Measurements from ENCODE around the gene TLR8. TPM values are rescaled to one million over a fixed set of nuclear protein-coding genes. Genes with fewer than 3 reads are reported as not detected.
A peak's percentile ranks its signal among the peaks of the same experiment; 100 is the strongest.

The TLR8 gene
- total RNA-seq, 1 experiment from 2014 or later: not detected

- in situ Hi-C loops (cut with HindIII; ENCODE audit: low sequenced_read_pairs): no loop called here
- DNase-seq (ENCODE audit: low spot score): peak; percentile 8
Measured at GRCh38 chrX:12894074-12895030, 12.1 kb upstream of the TLR8 start.

DNA sequence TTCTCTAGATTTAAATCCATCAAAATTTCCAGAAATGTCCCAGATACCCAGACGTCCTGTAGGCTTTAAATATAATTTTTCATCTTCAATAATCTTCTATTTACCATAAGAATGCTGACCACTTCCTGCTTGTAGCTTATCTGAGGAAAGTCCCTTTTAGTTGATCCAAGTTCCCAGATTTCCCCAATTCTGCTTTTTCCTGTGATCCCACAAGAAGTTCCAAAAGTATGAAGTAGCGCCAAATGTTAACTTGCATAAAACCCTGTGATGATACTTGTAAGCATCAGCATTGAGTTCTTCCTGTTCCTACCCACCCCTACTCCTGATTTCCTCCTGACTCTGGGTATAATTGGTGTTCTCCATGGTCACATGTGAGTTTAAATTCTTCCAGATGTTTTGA lies 10.6 kb upstream of the TLR8 start:
- in situ Hi-C loops (cut with HindIII; ENCODE audit: low sequenced_read_pairs): no loop called here
- DNase-seq (ENCODE audit: low spot score): no peak

- DNase-seq (ENCODE audit: low spot score): no peak
- in situ Hi-C loops (cut with HindIII; ENCODE audit: low sequenced_read_pairs): no loop called here
Measured at GRCh38 chrX:12896935-12897334, 9.5 kb upstream of the TLR8 start.

DNA sequence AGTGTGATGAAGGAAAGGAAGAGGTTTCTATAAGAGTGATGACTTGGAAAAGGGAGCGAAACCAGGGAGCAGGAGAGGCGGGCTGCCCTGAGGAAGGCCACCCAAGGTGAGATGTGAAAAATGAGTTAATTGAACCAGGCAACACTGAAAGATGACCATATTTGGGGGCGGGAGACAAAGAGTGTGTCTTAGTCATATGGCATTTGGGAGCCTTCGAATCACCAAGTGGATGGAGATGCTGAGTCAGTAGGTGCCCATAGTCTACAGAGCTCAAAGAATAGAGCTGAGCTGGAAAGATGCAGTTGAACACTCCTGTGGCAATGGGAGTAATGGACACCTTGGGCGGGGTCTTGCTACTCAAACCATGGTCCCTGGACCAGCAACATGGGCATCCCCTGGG lies 8.3 kb upstream of the TLR8 start:
- in situ Hi-C loops (cut with HindIII; ENCODE audit: low sequenced_read_pairs): no loop called here
- no peak for DNase-seq (ENCODE audit: low spot score)

GRCh38 chrX:12899506-12899905 lies 6.9 kb upstream of the TLR8 start:
- in situ Hi-C loops (cut with HindIII; ENCODE audit: low sequenced_read_pairs): no loop called here

DNA sequence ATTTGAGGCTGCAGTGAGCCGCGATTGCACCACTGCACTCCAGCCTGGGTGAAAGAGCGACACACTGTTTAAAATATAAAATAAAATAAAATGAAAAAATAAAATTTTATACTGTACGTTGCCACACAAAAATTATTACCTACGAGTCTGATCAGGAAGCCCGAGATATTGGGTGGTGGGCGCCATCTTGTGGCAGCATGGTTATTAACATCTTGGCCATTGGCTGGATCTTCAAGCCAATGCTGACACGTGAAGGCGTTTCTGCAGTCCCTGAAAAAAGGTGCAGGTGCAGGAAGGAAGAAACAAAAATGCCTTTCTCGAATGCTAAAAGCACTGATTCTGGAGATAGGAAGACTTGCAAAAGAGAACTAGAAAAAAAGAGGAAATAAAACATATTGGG lies 4.9 kb upstream of the TLR8 start:
- DNase-seq (ENCODE audit: low spot score): peak; percentile 48
- in situ Hi-C loops (cut with HindIII; ENCODE audit: low sequenced_read_pairs): no loop called here

More at GRCh38 chrX:12899506-12899905, 6.9 kb upstream of the TLR8 start:
- DNase-seq (ENCODE audit: low spot score): no peak

DNA sequence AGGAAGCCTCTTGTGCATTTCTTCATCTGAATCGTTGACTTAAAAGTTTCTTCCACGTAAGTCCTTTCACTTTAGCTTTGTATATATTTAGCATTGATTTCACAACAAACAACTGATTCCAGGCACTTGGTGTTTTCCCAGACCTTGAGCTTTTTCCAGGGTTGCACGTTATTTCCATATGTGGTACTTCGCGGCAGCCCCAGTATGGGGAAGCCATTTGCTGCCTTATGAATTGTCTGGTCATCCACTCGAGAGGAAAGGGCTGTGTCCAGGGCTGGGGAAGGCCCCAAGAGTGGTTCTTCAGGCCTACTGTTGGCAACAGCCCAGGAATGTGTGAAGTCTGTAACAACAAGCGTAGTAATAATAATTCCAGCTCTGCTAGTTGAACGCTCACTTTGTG lies 2.8 kb upstream of the TLR8 start:
- no peak for DNase-seq (ENCODE audit: low spot score)
- in situ Hi-C loops (cut with HindIII; ENCODE audit: low sequenced_read_pairs): no loop called here

DNA sequence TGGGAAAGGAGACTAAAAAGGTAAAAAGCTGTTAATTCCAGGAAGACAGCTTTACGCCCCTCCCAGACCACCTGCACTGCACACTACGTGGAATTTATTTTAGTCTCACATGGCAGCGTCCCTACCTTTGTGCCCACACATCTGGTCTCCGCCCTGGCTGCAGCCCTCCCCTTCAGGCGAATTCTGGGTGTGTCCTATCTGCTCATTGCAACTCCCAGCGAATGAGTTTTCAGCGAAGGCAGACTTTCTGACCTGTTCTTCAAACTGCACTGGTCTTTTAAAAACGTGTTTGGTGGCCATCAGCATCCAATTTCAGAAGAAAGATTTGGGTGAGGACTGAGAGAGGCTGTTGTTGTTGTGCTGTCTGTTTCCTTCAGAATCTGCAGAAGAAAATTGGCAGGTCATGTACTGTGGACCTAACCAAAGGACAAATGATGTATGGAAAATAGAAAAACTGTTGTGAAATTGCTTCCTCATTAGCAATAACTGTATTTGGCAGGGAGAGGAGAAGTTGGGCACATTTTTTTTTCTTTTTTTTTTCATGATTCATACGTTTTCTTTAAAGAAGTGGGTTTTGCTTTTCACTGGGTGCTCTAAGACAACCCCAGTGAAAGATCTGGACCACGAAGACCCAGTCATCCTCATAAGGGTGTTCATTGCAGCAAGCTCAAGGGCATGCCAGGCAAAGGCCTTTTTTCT lies 4.2 kb downstream of the TLR8 start:
- no peak for DNase-seq (ENCODE audit: low spot score)
- in situ Hi-C loops (cut with HindIII; ENCODE audit: low sequenced_read_pairs): no loop called here

DNA sequence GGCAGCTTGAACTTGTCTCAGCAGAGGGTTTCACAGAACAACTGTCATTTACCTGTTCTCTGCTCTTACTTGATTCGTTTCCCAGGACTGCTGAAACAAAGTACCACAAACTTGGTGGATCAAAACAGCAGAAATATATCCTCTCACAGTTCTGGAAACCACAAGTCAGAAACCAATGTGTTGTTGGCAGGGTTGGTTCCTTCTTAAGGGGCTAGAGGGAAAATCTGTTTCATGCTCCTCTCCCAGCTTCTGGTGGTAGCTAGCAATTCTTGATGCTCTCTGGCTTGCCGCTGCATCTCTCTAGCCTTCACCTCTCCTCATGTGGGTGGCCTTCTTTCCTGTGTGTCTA lies 4.7 kb downstream of the TLR8 start:
- DNase-seq (ENCODE audit: low spot score): no peak
- in situ Hi-C loops (cut with HindIII; ENCODE audit: low sequenced_read_pairs): no loop called here

DNA sequence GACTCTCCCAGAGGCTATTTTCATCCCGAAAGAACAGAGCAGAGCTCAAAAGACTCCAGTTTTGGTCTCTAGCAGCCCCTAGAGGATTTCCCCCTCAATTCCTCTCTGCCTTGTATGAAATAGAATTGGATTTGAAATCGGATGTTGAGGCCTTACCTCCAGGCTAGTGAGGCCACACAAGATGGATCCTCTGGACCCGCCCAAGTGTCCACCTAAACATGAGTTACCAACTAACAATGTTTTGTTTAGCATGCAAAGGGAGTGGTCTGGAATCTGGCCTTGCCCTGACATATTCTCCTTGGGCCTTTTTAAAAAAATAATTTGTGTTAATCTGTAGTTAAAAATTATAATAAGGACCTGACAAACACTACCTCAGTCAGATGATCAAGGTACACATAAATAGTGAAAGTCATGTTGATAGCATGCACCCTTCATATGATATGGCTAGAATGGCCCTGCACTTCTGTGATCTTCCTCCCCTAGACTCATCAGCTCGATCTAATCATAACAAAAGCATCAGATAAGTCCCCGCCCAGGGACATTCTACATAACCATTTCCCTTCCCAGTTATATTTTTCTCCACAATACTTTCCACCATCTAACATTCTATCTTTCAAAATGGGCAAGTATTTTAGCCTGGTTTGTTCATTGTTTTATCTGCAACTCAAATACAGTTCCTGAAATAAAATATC lies 6.5 kb downstream of the TLR8 start:
- in situ Hi-C loops (cut with HindIII; ENCODE audit: low sequenced_read_pairs): no loop called here
- DNase-seq (ENCODE audit: low spot score): no peak

GRCh38 chrX:12917753-12918152 lies 11.3 kb downstream of the TLR8 start:
- in situ Hi-C loops (cut with HindIII; ENCODE audit: low sequenced_read_pairs): no loop called here
- no peak for DNase-seq (ENCODE audit: low spot score)

GRCh38 chrX:12919051-12919450 lies 12.6 kb downstream of the TLR8 start:
- DNase-seq (ENCODE audit: low spot score): no peak
- in situ Hi-C loops (cut with HindIII; ENCODE audit: low sequenced_read_pairs): no loop called here

- DNase-seq (ENCODE audit: low spot score): no peak
- in situ Hi-C loops (cut with HindIII; ENCODE audit: low sequenced_read_pairs): no loop called here
Measured at GRCh38 chrX:12919620-12920019, 13.2 kb downstream of the TLR8 start.

- in situ Hi-C loops (cut with HindIII; ENCODE audit: low sequenced_read_pairs): no loop called here
- no peak for DNase-seq (ENCODE audit: low spot score)
Measured at GRCh38 chrX:12920990-12921389, 14.6 kb downstream of the TLR8 start.

- in situ Hi-C loops (cut with HindIII; ENCODE audit: low sequenced_read_pairs): no loop called here
- DNase-seq (ENCODE audit: low spot score): no peak
Measured at GRCh38 chrX:12921886-12922598, 15.6 kb downstream of the TLR8 start.

GRCh38 chrX:12922599-12922919 lies 16.1 kb downstream of the TLR8 start:
- no peak for DNase-seq (ENCODE audit: low spot score)
- in situ Hi-C loops (cut with HindIII; ENCODE audit: low sequenced_read_pairs): no loop called here

GRCh38 chrX:12929701-12930100 lies 23.3 kb downstream of the TLR8 start:
- no peak for DNase-seq (ENCODE audit: low spot score)
- in situ Hi-C loops (cut with HindIII; ENCODE audit: low sequenced_read_pairs): no loop called here

DNA sequence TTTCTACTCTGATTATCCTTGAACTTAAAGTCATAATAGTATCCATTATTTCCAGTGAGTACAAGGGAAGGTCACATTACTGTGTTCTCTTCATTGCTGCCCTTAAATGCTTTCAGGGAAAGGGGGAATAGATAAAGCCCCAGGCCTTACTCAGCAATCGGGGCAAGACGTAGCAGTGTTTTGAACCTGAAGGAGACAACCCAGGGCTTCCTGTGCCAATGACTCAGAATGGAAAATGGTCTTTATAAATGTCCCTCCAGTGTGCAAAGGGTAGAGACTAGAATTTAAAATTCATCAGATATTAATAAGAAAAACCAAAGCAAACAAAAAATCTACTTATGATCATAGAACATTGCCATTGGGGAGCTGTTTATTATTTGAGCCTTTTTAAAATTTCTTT lies 23.7 kb downstream of the TLR8 start:
- DNase-seq (ENCODE audit: low spot score): no peak
- in situ Hi-C loops (cut with HindIII; ENCODE audit: low sequenced_read_pairs): no loop called here

DNA sequence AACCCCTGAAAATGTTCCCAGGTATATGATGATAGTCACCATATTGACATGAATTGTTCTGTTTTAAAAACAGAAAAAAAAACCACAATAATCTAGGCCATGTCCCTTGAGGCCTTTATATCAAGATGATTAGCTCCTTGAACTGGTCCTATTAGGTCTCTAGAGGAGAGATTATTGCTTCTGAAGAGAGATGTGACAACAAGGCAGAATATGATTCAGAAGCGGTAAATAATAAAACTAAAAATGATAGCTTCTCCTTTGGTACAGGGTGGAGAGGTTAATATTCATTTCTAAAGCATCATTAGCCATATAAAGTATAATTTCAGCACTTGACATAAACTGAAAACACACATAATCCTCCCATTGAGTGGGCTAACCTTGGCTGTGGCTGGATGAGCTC lies 25.8 kb downstream of the TLR8 start:
- no peak for DNase-seq (ENCODE audit: low spot score)

DNA sequence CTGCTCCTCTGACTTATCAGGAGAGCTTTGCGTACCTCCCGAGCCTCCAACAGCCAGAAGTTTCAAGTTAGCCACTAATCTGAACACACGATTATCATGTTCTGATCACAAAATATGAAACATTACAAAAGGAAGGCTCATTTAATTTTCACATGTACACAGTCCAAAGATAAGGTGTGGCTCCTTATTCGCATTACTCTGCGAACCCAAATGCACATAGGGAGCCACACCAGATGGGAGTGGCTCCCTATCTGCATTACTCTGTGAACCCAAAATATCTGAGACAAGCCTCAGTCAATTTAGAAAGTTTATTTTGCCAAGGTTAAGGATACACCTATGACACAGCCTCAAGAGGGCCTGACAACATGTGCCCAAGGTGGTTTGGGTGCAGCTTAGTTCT lies 28.4 kb downstream of the TLR8 start:
- in situ Hi-C loops (cut with HindIII; ENCODE audit: low sequenced_read_pairs): no loop called here
- no peak for DNase-seq (ENCODE audit: low spot score)

More for the DNA sequence above, 25.8 kb downstream of the TLR8 start:
- in situ Hi-C loops (cut with HindIII; ENCODE audit: low sequenced_read_pairs): no loop called here

Measured in G401 (cell line).